Uterus (tissue), 4 donors: ENCODE results near the gene SNTB2. TPM values are rescaled to one million over a fixed set of nuclear protein-coding genes. Genes with fewer than 3 reads are reported as not detected.
"Not testable (repeated sequence)": the region's sequence is repeated elsewhere in the genome, so short reads cannot be mapped to it uniquely, and the experiment has no call there.

Experiments
- DNase-seq, 2 donors: peaks; one replicate each; pipeline ENCODE4 v3.0.0-alpha.2; 2019 to 2020
- H3K27ac ChIP-seq, 2 donors: fragments of 200-600 bp; sonication (generic); 1 replicate in 1 of 2; 2 replicates in 1 of 2; pipeline ENCODE4 v1.5.1; 2016 to 2018
- H3K27me3 ChIP-seq, 2 donors: fragments of 200-600 bp; sonication (generic); one replicate each; pipeline ENCODE4 v1.5.1; 2018 to 2019; ENCODE audit warnings: control low read depth in 1 of 2
- H3K36me3 ChIP-seq, 2 donors: fragments of 200-600 bp; sonication (generic); one replicate each; pipeline ENCODE4 v1.5.1; 2019; ENCODE audit warnings: control low read depth in 1 of 2
- H3K4me1 ChIP-seq, 2 donors: fragments of 200-600 bp; sonication (generic); one replicate each; pipeline ENCODE4 v1.5.1; 2018 to 2019; ENCODE audit warnings: control low read depth in 1 of 2
- H3K4me3 ChIP-seq, 2 donors: fragments of 200-600 bp; sonication (generic); 1 replicate in 1 of 2; 2 replicates in 1 of 2; pipeline ENCODE4 v1.5.1; 2018 to 2019; ENCODE audit warnings: mild to moderate bottlenecking in 1 of 2
- H3K9me3 ChIP-seq, 2 donors: fragments of 200-600 bp; sonication (generic); one replicate each; pipeline ENCODE4 v1.5.1; 2019; ENCODE audit warnings: control low read depth in 1 of 2
- POLR2A ChIP-seq, 2 donors: fragments of 450-650 bp; IDR thresholded peaks; one replicate each; pipeline ENCODE4 v1.6.1; 2016; ENCODE audit warnings: antibody characterized with exemption in 2 of 2, mild to moderate bottlenecking in 1 of 2, moderate library complexity in 1 of 2
- intact Hi-C: fragments of 100-400 bp; cut with DNase I; formaldehyde crosslinking; loops from one replicate; pipeline ENCODE4 v1.15.1; 2023; ENCODE audit warnings: low total_unique reads
- total RNA-seq, 4 donors: library from RNA; depleted of rRNA in 3 of 4; stranded (reverse); fragments of >200 nt in 3 of 4; gene quantifications; one replicate each; pipeline versions ENCODE4 v1.1.0 to v1.2.4, GENCODE V29; 2014 to 2023
- TF ChIP-seq, protein P1 (sequence below), 4 experiments: fragments of 200-600 bp in 2 of 4; fragments of 450-650 bp in 2 of 4; sonication (generic) in 2 of 4; IDR thresholded peaks; one replicate each; pipeline ENCODE4 v1.5.1; 2016 to 2019; ENCODE audit warnings: antibody characterized with exemption in 4 of 4, mild to moderate bottlenecking in 2 of 4, moderate library complexity in 1 of 4
- donor health status: DM: yes; HTN: yes; CAD: no.

SNTB2 gene
- 10 to 100 TPM; 28.2 to 88.0 (median 59.5) TPM for total RNA-seq

DNA sequence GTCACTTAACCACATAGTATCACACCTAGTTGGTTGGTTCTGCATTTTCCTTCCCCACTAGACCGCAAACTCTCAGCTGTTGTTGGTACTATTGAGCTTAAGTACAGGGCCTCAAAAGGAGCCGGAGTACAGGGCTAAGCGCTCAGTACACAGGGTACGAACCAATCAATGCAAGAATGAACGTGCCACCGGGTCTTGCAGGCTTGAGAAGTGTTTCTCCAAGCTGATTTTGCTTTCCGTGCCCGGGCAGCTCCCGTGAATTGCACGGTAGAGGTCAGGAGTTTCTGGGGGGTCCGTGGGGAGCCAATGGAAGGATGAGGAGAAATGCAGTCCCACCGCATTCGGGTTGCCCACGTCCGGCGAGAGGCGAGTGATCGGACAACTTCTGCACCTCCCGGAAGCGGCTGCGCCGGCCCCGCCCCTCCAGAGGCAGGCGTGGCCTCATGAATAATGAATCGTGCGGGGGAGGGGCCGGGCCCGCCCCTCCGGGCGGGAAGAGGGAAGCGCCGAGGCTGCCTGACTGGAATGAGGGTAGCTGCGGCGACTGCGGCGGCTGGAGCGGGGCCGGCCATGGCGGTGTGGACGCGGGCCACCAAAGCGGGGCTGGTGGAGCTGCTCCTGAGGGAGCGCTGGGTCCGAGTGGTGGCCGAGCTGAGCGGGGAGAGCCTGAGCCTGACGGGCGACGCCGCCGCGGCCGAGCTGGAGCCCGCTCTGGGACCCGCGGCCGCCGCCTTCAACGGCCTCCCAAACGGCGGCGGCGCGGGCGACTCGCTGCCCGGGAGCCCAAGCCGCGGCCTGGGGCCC is at the start of gene SNTB2:
SNTB2 (plus strand) TSS at position 523 of the 804 bp plus-strand sequence; CDS start at position 526, 3 bp downstream.
- H3K27me3 ChIP-seq, result no peaks in the 10 kb centered on the region
- H3K4me1 ChIP-seq, result peaks cover 0 to 5% of the 10 kb centered on the region in 2 donors
- intact Hi-C loops, result no loop called here
- TF ChIP-seq POLR2A (IDR thresholded peaks at IDR 0.05), result peak; percentile 96 to 98
- TF ChIP-seq, protein P1, sequence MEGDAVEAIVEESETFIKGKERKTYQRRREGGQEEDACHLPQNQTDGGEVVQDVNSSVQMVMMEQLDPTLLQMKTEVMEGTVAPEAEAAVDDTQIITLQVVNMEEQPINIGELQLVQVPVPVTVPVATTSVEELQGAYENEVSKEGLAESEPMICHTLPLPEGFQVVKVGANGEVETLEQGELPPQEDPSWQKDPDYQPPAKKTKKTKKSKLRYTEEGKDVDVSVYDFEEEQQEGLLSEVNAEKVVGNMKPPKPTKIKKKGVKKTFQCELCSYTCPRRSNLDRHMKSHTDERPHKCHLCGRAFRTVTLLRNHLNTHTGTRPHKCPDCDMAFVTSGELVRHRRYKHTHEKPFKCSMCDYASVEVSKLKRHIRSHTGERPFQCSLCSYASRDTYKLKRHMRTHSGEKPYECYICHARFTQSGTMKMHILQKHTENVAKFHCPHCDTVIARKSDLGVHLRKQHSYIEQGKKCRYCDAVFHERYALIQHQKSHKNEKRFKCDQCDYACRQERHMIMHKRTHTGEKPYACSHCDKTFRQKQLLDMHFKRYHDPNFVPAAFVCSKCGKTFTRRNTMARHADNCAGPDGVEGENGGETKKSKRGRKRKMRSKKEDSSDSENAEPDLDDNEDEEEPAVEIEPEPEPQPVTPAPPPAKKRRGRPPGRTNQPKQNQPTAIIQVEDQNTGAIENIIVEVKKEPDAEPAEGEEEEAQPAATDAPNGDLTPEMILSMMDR (IDR thresholded peaks at IDR 0.05), result no peak
- H3K36me3 ChIP-seq, result no peaks in the 10 kb centered on the region
- H3K4me3 ChIP-seq, result peak within 1 kb of the TSS; percentile 67 to 97
- DNase-seq, result peak; percentile 92
- no peaks in the 10 kb centered on the region for H3K9me3 ChIP-seq
- H3K27ac ChIP-seq, result peak within 1 kb of the TSS; percentile 89 to 95

DNA sequence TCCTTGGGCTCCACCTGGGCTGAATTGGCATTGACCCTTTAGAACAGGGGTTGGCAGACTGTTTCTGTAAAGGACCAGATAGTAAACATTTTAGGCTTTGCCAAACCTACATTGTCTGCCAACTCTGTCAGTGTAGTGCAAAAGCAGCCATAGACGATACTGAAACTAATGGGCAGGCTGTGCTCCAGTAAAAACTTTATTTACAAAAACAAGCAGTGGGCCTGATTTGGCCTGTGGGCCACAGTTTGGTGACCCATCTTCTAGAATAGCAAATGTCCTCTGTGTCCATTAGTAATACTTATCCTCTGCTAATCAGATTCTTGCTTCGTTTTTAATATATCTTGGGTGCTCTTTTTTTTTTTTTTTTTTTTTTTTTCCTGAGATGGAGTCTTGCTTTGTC is 48.4 kb upstream of the SNTB2 start:
- no peak for TF ChIP-seq POLR2A (IDR thresholded peaks at IDR 0.05)
- TF ChIP-seq, protein P1 (IDR thresholded peaks at IDR 0.05), result no peak
- intact Hi-C loops, result no loop called here
- no peaks in the 10 kb centered on the region for H3K36me3 ChIP-seq

DNA sequence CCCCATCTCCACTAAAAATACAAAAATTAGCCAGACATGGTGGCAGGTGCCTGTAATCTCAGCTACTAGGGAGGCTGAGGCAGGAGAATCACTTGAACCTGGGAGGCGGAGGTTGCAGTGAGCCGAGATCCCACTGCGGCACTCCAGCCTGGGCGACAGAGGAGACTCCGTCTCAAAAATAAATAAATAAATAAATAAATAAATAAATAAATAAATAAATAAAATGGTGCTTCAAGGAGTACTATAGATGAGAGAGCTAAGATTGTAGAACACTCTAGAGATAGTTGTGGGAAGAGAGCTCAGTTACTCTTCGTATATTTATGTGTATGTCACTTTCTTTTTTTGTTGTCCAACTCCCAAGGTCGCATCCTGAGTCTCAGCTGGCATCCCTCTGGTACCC is 47.5 kb upstream of the SNTB2 start:
- not testable (repeated sequence) for H3K36me3 ChIP-seq

More for the DNA sequence above, 48.4 kb upstream of the SNTB2 start:
- no peak for DNase-seq
- no peaks in the 10 kb centered on the region for H3K4me1 ChIP-seq
- no peaks in the 10 kb centered on the region for H3K27me3 ChIP-seq
- no peaks in the 10 kb centered on the region for H3K9me3 ChIP-seq
- H3K4me3 ChIP-seq, result no peak overlapping the region
- H3K27ac ChIP-seq, result no peak overlapping the region

DNA sequence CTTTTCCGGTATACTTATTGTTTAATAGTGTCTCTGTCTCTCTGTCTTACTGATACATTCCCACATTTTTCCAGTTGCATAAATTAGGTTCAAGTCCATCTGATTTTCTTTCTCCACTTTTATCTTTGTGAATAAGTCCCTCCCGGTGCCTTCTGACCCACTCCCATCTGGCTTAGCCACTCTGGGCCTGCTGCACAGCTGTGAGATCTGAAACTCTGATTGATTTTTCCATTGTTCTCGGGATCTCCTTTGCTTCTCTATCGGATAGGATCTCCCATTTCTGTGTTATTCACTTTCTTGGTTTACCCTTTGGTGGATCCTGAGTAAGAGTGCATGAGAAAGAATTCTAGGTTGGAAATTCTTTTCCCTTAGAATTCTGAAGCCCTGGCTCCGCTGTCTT is 46.0 kb upstream of the SNTB2 start:
- no peaks in the 10 kb centered on the region for H3K9me3 ChIP-seq
- no peak for TF ChIP-seq POLR2A (IDR thresholded peaks at IDR 0.05)
- TF ChIP-seq, protein P1 (IDR thresholded peaks at IDR 0.05), result no peak
- no peaks in the 10 kb centered on the region for H3K36me3 ChIP-seq
- intact Hi-C loops, result no loop called here
- no peaks in the 10 kb centered on the region for H3K4me1 ChIP-seq
- no peak overlapping the region for H3K27ac ChIP-seq
- no peaks in the 10 kb centered on the region for H3K27me3 ChIP-seq
- H3K4me3 ChIP-seq, result no peak overlapping the region
- DNase-seq, result no peak

More for the DNA sequence above, 47.5 kb upstream of the SNTB2 start:
- DNase-seq, H3K27me3 ChIP-seq, H3K9me3 ChIP-seq, H3K27ac ChIP-seq, H3K4me1 ChIP-seq, H3K4me3 ChIP-seq, intact Hi-C loops: not testable (repeated sequence)

DNA sequence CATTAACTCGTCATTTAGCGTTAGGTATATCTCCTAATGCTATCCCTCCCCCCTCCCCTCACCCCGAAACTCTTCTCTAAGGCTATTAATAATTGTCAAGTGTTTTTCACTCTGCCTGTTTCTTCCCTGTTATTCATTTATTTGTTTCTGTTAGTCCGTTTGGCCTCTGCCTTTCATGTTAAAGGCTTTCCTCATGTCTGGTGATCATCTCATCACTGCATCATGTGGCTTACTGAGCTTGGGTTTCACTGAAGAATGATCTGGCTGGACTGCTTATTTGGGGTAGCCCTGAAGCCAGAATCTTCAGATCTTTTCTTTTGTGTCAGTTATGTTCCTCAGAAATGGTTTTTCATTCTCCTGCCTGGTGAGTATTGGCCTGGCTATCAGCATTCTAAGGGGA is 45.0 kb upstream of the SNTB2 start:
- TF ChIP-seq, protein P1 (IDR thresholded peaks at IDR 0.05), result no peak
- no peak for TF ChIP-seq POLR2A (IDR thresholded peaks at IDR 0.05)
- intact Hi-C loops, result no loop called here
- Histone ChIP-seq H3K4me1 (no peaks in the 10 kb centered on the region), H3K27me3 (no peaks in the 10 kb centered on the region), H3K27ac (no peak overlapping the region), H3K4me3 (no peak overlapping the region), H3K9me3 (no peaks in the 10 kb centered on the region), H3K36me3 (no peaks in the 10 kb centered on the region)
- DNase-seq, result no peak
